Cerebellar cortex (tissue), 1 donor: Measurements from ENCODE around the gene EPHB1.
A peak's percentile ranks its signal among the peaks of the same experiment; 100 is the strongest.

Source experiments
- DNase-seq: peaks from one replicate; pipeline ENCODE4 v3.0.0-alpha.2; 2015; ENCODE audit warnings: low spot score

EPHB1 gene

DNA sequence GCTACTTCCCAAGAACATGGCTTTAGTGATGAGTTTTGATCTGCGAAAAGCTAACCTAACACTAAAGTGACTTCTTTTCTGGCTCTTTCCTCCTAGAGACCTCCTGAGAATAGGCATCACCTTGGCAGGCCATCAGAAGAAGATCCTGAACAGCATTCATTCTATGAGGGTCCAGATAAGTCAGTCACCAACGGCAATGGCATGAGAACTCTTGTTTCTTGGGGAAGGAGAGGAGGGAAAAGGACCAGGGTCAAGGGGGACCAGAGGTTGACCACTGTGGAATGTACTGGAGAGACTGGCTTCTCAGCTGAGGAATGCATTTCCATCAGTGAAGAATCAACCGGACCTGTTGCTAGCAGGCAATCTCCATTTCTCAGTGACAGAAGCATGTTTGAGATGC is 463.9 kb downstream of the EPHB1 start:
- no peak for DNase-seq

DNA sequence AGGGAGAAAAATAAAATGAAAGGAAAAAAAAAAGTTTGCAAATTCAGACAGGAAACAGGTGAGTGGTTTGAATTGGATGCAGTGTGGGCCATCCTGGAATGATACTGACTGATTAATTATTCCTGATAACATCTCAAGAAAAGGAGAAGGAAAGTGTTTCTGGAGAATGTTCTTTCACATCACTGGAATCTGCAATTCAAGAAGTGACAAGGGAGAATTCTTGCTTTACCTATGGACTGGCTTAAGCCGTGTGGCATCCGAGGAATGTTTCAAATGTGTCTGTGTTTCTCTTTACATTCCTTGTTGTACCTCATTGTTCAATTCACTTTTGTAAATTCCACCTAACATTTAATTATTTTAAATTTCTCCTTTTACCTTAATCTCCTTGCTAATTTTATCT is 465.0 kb downstream of the EPHB1 start:
- no peak for DNase-seq

GRCh38 chr3:135261214-135261775 is 466.2 kb downstream of the EPHB1 start:
- DNase-seq: no peak

DNA sequence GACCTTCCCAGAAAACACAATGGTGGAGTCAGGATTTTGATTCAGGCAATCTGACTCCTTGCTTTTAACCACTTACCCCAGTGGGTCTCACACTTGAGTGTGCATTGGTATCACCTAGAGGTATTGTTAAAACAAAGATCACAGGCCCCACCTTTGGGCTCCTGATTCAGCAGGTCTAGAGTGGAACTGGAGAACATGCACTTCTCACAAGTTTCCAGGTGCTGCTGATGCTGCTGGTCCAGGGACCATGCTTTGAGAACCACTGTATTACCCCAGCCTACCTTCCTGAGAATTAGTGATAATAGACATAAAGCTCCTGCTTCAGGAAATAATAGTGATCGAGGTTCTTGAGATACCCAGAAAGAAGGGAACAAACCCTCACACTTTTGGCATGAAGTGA is 466.9 kb downstream of the EPHB1 start:
- no peak for DNase-seq

GRCh38 chr3:135262441-135262840 is 467.4 kb downstream of the EPHB1 start:
- no peak for DNase-seq

DNA sequence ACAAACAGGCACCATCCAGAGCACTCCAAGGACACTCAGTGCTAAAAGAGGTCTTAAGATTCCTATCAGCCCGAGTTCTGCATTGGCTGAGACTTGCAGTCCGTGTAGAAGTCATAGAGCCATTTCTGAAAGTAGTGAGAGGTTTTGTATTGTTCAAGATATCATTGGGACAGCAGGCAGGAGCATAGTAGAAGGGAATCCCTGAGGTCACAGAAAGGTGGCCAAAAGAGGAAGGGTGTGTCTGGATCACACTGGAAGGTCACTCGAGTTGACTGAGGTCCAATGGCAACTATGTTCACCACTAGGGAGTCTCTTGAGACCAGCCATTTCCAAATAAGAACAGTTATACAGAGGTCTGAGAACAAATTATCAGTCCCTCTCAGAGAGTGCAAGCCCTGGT is 468.3 kb downstream of the EPHB1 start:
- DNase-seq: no peak

GRCh38 chr3:135267487-135267886 is 472.4 kb downstream of the EPHB1 start:
- DNase-seq: no peak

DNA sequence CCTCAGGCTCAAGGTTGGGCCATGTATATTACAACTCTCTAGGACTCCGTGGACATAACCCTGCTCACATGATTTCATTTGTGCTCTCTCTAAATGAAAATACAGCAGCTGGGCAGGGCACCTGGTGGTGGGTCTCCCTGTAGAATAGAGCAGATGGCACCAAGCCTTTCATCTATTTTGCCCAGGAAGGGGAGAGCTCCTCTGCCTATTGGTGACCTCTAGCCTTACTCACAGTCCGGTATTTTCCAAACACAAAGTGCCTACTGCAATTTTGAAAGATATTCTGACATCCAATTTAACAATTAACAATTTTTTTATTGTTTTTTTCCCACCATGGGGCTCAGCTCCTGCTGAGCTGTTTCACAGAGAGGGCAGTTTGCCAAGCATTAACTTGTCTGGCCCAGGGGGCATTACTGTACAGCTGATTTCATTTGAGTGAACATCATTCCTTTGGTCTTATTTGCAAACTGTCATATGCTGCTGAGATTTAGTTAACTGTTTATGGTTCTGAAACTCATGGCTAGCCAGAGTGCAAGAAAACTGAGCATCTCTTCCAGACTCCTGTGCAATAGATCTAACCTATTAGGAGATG is 474.0 kb downstream of the EPHB1 start:
- no peak for DNase-seq

DNA sequence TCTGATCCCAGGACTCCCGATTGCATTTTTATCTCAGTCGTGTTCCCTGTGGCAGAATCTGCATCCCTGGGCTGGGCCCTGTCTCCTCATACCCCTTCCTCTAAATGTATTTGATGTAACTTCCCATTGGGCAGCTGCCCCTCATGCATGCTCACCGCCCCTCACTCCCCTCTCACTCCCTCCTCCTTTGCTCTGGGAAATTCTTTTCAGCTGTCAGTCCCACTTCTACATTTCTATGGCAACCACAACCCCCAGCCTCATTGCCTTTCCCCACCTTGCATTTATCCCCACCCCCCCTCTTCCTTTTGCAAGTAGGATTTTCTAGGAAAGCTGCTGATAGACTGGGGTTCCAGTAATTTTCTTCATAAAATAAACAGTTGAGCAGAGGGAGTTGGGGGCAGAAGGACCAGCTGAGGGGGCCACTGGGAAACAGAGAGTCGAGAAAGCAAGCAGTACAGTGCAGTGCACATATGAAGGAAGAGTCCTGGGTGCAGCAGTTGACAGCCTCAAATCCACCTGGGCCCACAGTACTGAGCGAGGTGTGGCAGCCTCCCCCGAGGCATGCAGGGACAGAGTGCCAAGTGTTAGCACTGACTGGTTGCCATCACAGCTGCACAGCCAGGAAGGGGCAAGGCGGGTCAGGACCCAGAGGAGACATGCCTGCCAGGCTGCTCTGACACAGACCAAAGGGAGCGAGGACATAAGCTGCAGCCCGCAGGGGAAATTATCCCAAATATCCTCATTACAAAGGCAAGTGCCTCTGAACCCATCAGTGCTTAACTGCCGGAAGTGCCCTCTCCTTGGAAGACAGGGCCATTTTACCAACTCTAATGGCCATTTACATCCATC is 476.3 kb downstream of the EPHB1 start:
- DNase-seq: no peak

- DNase-seq: peak; percentile 34
Measured at GRCh38 chr3:135272026-135272669, 477.1 kb downstream of the EPHB1 start.

- DNase-seq: no peak
Measured at GRCh38 chr3:135292162-135292561, 497.1 kb downstream of the EPHB1 start.

DNA sequence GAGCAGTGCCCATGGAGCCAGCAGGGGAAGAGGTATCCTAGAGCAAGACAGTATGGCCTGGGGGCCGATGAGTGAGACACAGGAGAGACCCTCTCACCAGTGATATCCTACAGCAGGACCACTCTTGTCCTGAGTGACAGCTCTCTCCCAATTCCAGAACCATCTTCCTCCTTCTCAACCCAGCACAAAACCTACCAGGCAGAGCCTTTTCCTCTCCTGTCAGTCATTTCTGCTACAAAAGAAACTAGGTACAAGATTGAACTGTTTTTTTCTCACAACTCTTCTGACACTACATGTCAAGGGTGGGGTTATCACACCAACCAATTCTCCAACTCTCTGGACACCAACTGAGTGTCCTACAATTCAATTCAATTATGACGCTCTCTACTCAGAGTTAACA is 506.6 kb downstream of the EPHB1 start:
- DNase-seq: no peak

GRCh38 chr3:135304378-135304777 is 509.3 kb downstream of the EPHB1 start:
- no peak for DNase-seq
